ENCODE data around the gene P2RY1.

- TF ChIP-seq CTCF (IDR thresholded peaks at IDR 0.05 in 2 of 3, conservative IDR thresholded peaks at IDR 0.05 in 1 of 3; ENCODE audit: insufficient read depth in 2 of 3, low read depth in 1 of 3, low read length in 3 of 3) (no peak), CEBPB (tag; IDR thresholded peaks at IDR 0.05) (no peak), IRF2 (CRISPR knock-in tag; IDR thresholded peaks at IDR 0.05) (no peak), RFX5 (IDR thresholded peaks at IDR 0.05; ENCODE audit: low read depth, low read length) (no peak), E2F8 (IDR thresholded peaks at IDR 0.05; ENCODE audit: low read depth, partially characterized antibody) (no peak), MAFK (IDR thresholded peaks at IDR 0.05; ENCODE audit: low read length) (no peak), NR1H2 (CRISPR knock-in tag; IDR thresholded peaks at IDR 0.05) (no peak), ZNF583 (CRISPR knock-in tag; IDR thresholded peaks at IDR 0.05) (no peak), ILK (tag; IDR thresholded peaks at IDR 0.05; ENCODE audit: borderline replicate concordance, low read depth) (no peak), ATF6 (CRISPR knock-in tag; IDR thresholded peaks at IDR 0.05) (no peak), KLF10 (CRISPR knock-in tag; IDR thresholded peaks at IDR 0.05) (no peak), HMG20B (CRISPR knock-in tag; IDR thresholded peaks at IDR 0.05) (no peak), SRF (CRISPR knock-in tag; IDR thresholded peaks at IDR 0.05) (no peak)
Observed at GRCh38 chr3:152817400-152817799, 17.5 kb upstream of the P2RY1 start.
